ENCODE measurements around the gene WIPF1. TPM values are rescaled to one million over a fixed set of nuclear protein-coding genes. Genes with fewer than 3 reads are reported as not detected.

Gene WIPF1
- polyA plus RNA-seq, 2 of the 4 experiments (the other 2 are of a cell fraction): 16.4 to 20.1 TPM

DNA sequence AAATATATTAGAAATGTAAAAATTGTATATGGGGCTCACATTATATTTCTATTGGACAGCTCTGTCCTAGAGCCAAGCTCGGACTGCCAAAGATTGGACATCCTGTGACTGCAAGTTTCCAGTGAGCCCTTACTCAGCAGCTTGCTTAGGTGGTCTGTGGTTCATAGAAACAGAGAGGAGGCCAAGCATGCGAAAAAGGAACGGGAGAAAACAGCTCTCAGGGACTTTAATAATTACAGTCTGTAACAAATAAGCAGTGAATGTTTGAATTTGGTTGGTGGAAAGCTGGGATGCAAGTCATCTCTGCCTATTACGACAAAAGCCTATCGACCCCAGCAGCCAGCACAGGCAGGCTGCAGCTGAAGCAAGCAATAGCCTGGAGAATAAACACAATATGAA, 35.6 kb downstream of the WIPF1 start (continued):
- TF ChIP-seq, protein P1, sequence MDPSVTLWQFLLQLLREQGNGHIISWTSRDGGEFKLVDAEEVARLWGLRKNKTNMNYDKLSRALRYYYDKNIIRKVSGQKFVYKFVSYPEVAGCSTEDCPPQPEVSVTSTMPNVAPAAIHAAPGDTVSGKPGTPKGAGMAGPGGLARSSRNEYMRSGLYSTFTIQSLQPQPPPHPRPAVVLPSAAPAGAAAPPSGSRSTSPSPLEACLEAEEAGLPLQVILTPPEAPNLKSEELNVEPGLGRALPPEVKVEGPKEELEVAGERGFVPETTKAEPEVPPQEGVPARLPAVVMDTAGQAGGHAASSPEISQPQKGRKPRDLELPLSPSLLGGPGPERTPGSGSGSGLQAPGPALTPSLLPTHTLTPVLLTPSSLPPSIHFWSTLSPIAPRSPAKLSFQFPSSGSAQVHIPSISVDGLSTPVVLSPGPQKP (IDR thresholded peaks at IDR 0.05; ENCODE audit: low read depth, low read length): no peak

DNA sequence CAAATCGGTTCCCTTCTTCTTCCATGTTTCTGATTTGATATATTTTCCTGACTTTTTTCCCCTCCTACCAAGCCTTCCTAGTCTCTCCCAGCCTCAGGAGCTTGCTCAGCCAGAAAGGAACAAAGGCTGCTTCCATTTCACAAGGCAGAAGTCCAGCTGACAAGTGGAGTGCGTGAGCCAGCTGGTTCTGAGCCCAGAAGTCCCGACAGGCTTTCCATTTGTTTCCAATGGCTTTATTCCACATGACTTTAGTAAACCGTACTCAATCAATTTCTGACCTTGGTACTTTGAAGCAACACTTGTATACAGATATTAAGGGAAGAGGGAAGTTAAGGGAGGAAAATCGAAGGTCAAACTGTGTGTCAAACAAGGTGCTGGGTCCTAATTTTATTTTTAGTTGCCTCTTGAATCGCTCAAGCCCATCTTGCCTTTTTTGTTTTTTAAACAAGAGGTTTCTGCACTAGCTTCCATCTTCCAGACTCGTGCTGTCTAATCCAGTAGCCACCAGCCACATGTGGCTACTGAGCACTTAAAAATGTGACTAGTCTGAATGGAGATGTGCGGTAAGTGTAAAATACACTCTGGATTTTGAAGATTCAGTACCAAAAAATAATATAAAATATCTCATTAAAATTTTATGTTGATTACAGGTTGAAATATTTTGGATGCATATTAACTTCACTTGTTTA, 36.2 kb downstream of the WIPF1 start:
- H3K4me2 ChIP-seq: no peak overlapping the region
- ATAC-seq (no peak), FAIRE-seq (no peak), DNase-seq (ENCODE audit: low read depth in 1 of 2, low spot score in 1 of 2) (no peak)
- H3K9me3 ChIP-seq: no peaks in the 10 kb centered on the region
- ChIA-PET POLR2A (no interaction called here), CTCF (interaction anchor here (1.0 to 1.9 kb wide), 4 partner anchors 13 to 201 kb away, joined by 3 to 9 read pairs (median 4); no protein-coding TSS in a partner anchor)
- no peak for TF ChIP-seq RFX5 (IDR thresholded peaks at IDR 0.05)
- no peak for TF ChIP-seq BHLHE40 (IDR thresholded peaks at IDR 0.05; ENCODE audit: low read depth, low read length)
- TF ChIP-seq ESRRA (IDR thresholded peaks at IDR 0.05; ENCODE audit: borderline replicate concordance, low read length): no peak
- TF ChIP-seq NFE2L2 (conservative IDR thresholded peaks at IDR 0.05; ENCODE audit: low read length): no peak
- no peak for TF ChIP-seq MAFK (IDR thresholded peaks at IDR 0.05; ENCODE audit: partially characterized antibody)
- TF ChIP-seq, protein P2, sequence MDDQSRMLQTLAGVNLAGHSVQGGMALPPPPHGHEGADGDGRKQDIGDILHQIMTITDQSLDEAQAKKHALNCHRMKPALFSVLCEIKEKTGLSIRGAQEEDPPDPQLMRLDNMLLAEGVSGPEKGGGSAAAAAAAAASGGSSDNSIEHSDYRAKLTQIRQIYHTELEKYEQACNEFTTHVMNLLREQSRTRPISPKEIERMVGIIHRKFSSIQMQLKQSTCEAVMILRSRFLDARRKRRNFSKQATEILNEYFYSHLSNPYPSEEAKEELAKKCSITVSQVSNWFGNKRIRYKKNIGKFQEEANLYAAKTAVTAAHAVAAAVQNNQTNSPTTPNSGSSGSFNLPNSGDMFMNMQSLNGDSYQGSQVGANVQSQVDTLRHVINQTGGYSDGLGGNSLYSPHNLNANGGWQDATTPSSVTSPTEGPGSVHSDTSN (IDR thresholded peaks at IDR 0.05): no peak
- no peak for TF ChIP-seq ZC3H11A (IDR thresholded peaks at IDR 0.05)
- TF ChIP-seq, protein P3, sequence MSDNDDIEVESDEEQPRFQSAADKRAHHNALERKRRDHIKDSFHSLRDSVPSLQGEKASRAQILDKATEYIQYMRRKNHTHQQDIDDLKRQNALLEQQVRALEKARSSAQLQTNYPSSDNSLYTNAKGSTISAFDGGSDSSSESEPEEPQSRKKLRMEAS (IDR thresholded peaks at IDR 0.05): no peak
- no peak for TF ChIP-seq KDM1A (IDR thresholded peaks at IDR 0.05; ENCODE audit: low read depth)
- TF ChIP-seq EP300 (IDR thresholded peaks at IDR 0.05): no peak
- no peak for TF ChIP-seq CEBPB (IDR thresholded peaks at IDR 0.05)
- TF ChIP-seq FOSB (CRISPR knock-in tag; IDR thresholded peaks at IDR 0.05): no peak
- TF ChIP-seq HEYL (CRISPR knock-in tag; IDR thresholded peaks at IDR 0.05): no peak
- TF ChIP-seq POLR2A (IDR thresholded peaks at IDR 0.05; ENCODE audit: low read length): no peak
- TF ChIP-seq, protein P4, sequence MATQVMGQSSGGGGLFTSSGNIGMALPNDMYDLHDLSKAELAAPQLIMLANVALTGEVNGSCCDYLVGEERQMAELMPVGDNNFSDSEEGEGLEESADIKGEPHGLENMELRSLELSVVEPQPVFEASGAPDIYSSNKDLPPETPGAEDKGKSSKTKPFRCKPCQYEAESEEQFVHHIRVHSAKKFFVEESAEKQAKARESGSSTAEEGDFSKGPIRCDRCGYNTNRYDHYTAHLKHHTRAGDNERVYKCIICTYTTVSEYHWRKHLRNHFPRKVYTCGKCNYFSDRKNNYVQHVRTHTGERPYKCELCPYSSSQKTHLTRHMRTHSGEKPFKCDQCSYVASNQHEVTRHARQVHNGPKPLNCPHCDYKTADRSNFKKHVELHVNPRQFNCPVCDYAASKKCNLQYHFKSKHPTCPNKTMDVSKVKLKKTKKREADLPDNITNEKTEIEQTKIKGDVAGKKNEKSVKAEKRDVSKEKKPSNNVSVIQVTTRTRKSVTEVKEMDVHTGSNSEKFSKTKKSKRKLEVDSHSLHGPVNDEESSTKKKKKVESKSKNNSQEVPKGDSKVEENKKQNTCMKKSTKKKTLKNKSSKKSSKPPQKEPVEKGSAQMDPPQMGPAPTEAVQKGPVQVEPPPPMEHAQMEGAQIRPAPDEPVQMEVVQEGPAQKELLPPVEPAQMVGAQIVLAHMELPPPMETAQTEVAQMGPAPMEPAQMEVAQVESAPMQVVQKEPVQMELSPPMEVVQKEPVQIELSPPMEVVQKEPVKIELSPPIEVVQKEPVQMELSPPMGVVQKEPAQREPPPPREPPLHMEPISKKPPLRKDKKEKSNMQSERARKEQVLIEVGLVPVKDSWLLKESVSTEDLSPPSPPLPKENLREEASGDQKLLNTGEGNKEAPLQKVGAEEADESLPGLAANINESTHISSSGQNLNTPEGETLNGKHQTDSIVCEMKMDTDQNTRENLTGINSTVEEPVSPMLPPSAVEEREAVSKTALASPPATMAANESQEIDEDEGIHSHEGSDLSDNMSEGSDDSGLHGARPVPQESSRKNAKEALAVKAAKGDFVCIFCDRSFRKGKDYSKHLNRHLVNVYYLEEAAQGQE (IDR thresholded peaks at IDR 0.05): no peak
- no peak for TF ChIP-seq SREBF2 (IDR thresholded peaks at IDR 0.05)
- H3K4me1 ChIP-seq: no peaks in the 10 kb centered on the region
- H3K27ac ChIP-seq: no peak overlapping the region
- 83% methylated on average over 8 of the region's 8 CpGs for WGBS (ENCODE audit: missing lambda C conversion rate)
- H3K4me3 ChIP-seq: no peak overlapping the region

DNA sequence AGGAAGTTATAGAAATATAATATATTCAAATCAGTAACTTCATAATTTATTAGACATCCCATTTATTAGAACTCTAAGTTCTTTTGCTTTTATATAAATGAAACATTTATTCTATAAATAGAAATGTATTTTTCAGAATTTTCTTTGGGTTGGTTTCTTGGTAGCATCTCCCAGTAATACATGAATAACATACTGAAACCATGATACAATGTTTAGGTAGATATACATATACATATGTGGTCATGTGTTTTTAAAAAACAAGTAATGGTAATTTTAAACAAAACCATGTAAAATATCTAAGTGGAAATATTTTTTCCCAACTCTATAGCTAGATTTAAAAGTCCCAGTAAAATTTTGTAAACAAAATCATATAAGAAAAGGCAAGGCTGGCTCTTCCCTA, 36.9 kb downstream of the WIPF1 start:
- ATAC-seq (no peak), FAIRE-seq (no peak)
- no peak for TF ChIP-seq ZNF302 (CRISPR knock-in tag; IDR thresholded peaks at IDR 0.05)
- no peak for TF ChIP-seq RFX5 (IDR thresholded peaks at IDR 0.05)
- TF ChIP-seq HDAC2 (IDR thresholded peaks at IDR 0.05): no peak
- no peak for TF ChIP-seq SREBF2 (IDR thresholded peaks at IDR 0.05)
- TF ChIP-seq CBX2 (IDR thresholded peaks at IDR 0.05; ENCODE audit: borderline replicate concordance, low read depth): no peak
- TF ChIP-seq HEYL (CRISPR knock-in tag; IDR thresholded peaks at IDR 0.05): no peak

More for the DNA sequence above, 36.9 kb downstream of the WIPF1 start:
- no peaks in the 10 kb centered on the region for H3K4me1 ChIP-seq
- H3K27ac ChIP-seq: no peak overlapping the region
- no peak for DNase-seq (ENCODE audit: low read depth in 1 of 2, low spot score in 1 of 2)
- no peaks in the 10 kb centered on the region for H3K9me3 ChIP-seq
- no peak overlapping the region for H3K4me3 ChIP-seq
- CTCF ChIA-PET: no interaction called here
- no peak overlapping the region for H3K4me2 ChIP-seq
- POLR2A ChIA-PET: no interaction called here

Data from A549 (cell line).